Measurements from ENCODE around the gene SFRP2. TPM values are rescaled to one million over a fixed set of nuclear protein-coding genes. Genes with fewer than 3 reads are reported as not detected.

SFRP2 gene
- total and polyA plus RNA-seq, 10 of the 15 experiments (the other 5 are each of a cell fraction or from before 2014, with no cell fraction given), result 0.11 to 0.33 (median 0.16) TPM; not detected in 7

DNA sequence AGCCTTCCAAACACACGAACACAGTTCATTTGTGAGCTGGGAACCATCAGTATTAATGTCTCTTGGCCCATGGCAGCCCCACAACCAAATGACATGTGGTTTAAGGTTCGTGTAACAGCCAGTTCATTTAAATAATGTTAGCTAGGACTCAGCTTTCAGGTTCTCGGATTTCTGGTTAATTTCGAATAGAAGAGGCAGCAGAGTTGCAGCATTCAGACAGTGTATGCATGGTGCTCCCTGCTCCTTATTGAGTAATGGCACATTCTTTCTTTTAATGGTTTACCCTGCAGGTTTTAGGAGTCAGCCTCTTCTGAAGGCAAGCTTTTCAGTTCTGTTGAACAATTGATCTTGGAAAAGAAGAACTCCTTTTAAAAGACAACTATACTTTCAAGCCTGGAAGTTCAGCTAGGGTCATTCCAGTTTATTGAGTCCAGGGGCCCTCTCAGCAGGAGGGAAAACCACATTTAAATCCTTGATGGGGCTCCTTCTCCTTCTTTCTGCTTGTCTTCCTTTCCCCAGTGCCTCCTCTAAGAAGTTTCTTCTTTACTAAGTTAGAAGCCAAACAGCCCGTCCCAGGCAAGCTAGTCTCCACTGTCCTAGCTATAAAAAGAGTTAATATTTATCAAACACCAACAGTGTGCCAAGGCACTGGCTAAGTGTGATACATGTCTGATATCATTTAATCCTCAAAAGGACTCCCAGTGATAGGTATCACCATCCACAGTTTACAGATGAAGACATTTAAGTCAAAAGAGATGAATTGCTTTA is 24.1 kb downstream of the SFRP2 start:
- FAIRE-seq, result no peak
- no peak for DNase-seq (ENCODE audit: low read depth, low spot score)
- TF ChIP-seq CHD1 (IDR thresholded peaks at IDR 0.05; ENCODE audit: low read depth, low read length), result no peak
- TF ChIP-seq RAD51 (IDR thresholded peaks at IDR 0.05), result no peak

GRCh38 chr4:153763404-153763803 is 25.5 kb downstream of the SFRP2 start:
- Histone ChIP-seq H3K9ac (ENCODE audit: control insufficient read depth, insufficient read depth, low read length) (no peak overlapping the region), H3K9me3 (replicated peaks; ENCODE audit: control insufficient read depth, insufficient read depth, low read length) (no peaks in the 10 kb centered on the region), H3K36me3 (ENCODE audit: control insufficient read depth in 2 of 2, insufficient read depth in 2 of 2, low read length in 1 of 2) (no peaks in the 10 kb centered on the region), H3K27ac (ENCODE audit: control insufficient read depth, insufficient read depth) (no peak overlapping the region), H3K4me1 (ENCODE audit: control insufficient read depth, insufficient read depth, low read length) (no peaks in the 10 kb centered on the region), H4K20me1 (ENCODE audit: control insufficient read depth, insufficient read depth) (no peaks in the 10 kb centered on the region), H3K79me2 (ENCODE audit: control insufficient read depth, insufficient read depth, low read length) (no peaks in the 10 kb centered on the region), H3K27me3 (replicated peaks in 1 of 2; ENCODE audit: control insufficient read depth in 2 of 2, insufficient read depth in 2 of 2, low read length in 1 of 2) (peaks cover 0 to 4% of the 10 kb centered on the region in 2 experiments; a peak in 3 of 4 replicates), H2AFZ (ENCODE audit: control insufficient read depth, low read depth, low read length) (no peak overlapping the region), H3K4me2 (ENCODE audit: control insufficient read depth, insufficient read depth) (no peak overlapping the region), H3K4me3 (no peak overlapping the region)
- CTCF ChIA-PET, result interaction anchor here (1.1 kb wide), 1 partner anchor 20 kb away, joined by 3 read pairs; no protein-coding TSS in a partner anchor
- no TSS peak for BruUV-seq (replicated peaks)
- RAD21 ChIA-PET (ENCODE audit: unreplicated experiment), result no interaction called here
- TF ChIP-seq CTCF (IDR thresholded peaks at IDR 0.05 in 2 of 3, conservative IDR thresholded peaks at IDR 0.05 in 1 of 3; ENCODE audit: control insufficient read depth in 2 of 3, extremely low read depth in 1 of 3, insufficient read depth in 1 of 3, low read depth in 3 of 3, low read length in 3 of 3), result peak in 2 of 3 experiments; percentile 15 to 20; a peak in 2 of 6 replicates
- TF ChIP-seq RAD21 (IDR thresholded peaks at IDR 0.05; ENCODE audit: insufficient read depth, low read depth, low read length), result 0 out of 2 replicates have a peak, but pooled peaks have one; percentile 10
- TF ChIP-seq NRF1 (conservative IDR thresholded peaks at IDR 0.05; ENCODE audit: low read depth, low read length), result no peak
- in situ Hi-C loops (cut with MboI) (no loop called here), intact Hi-C loops (cut with micrococcal nuclease; ENCODE audit: unreplicated experiment) (no loop called here)
- SMC1A ChIA-PET (ENCODE audit: uncharacterized antibody, unreplicated experiment), result no interaction called here
- 95% methylated on average over 1 of the region's 1 CpG for WGBS (ENCODE audit: insufficient coverage, insufficient replicate concordance, low lambda C conversion rate, missing lambda C conversion rate)
- ATAC-seq (no peak), FAIRE-seq (no peak), DNase-seq (ENCODE audit: low read depth, low spot score) (no peak)
- POLR2A ChIA-PET, result no interaction called here

More for the DNA sequence above, 24.1 kb downstream of the SFRP2 start:
- POLR2A ChIA-PET, result interaction anchor here (0.6 kb wide), 1 partner anchor 198 kb away, joined by 3 read pairs; no protein-coding TSS in a partner anchor
- H3K4me1 ChIP-seq (ENCODE audit: control insufficient read depth, insufficient read depth, low read length), result no peaks in the 10 kb centered on the region
- in situ Hi-C loops (cut with MboI) (no loop called here), intact Hi-C loops (cut with micrococcal nuclease; ENCODE audit: unreplicated experiment) (no loop called here)
- 2% methylated on average over 5 of the region's 5 CpGs for WGBS (ENCODE audit: insufficient coverage, insufficient replicate concordance, low lambda C conversion rate, missing lambda C conversion rate)
- no peaks in the 10 kb centered on the region for H3K9me3 ChIP-seq (replicated peaks; ENCODE audit: control insufficient read depth, insufficient read depth, low read length)
- no peak overlapping the region for H3K27ac ChIP-seq (ENCODE audit: control insufficient read depth, insufficient read depth)
- H3K4me2 ChIP-seq (ENCODE audit: control insufficient read depth, insufficient read depth), result no peak overlapping the region
- H3K27me3 ChIP-seq (replicated peaks in 1 of 2; ENCODE audit: control insufficient read depth in 2 of 2, insufficient read depth in 2 of 2, low read length in 1 of 2), result peaks cover 0 to 2% of the 10 kb centered on the region in 2 experiments; a peak in 2 of 4 replicates
- SMC1A ChIA-PET (ENCODE audit: uncharacterized antibody, unreplicated experiment), result interaction anchor here (0.7 to 1.2 kb wide), 2 partner anchors 12 to 15 kb away, joined by 3 to 7 read pairs; no protein-coding TSS in a partner anchor
- no peaks in the 10 kb centered on the region for H3K36me3 ChIP-seq (ENCODE audit: control insufficient read depth in 2 of 2, insufficient read depth in 2 of 2, low read length in 1 of 2)
- H4K20me1 ChIP-seq (ENCODE audit: control insufficient read depth, insufficient read depth), result no peaks in the 10 kb centered on the region
- H3K79me2 ChIP-seq (ENCODE audit: control insufficient read depth, insufficient read depth, low read length), result no peaks in the 10 kb centered on the region
- RAD21 ChIA-PET (ENCODE audit: unreplicated experiment), result no interaction called here
- no peak overlapping the region for H2AFZ ChIP-seq (ENCODE audit: control insufficient read depth, low read depth, low read length)
- H3K4me3 ChIP-seq, result no peak overlapping the region
- CTCF ChIA-PET, result interaction anchor here (1.0 to 1.4 kb wide), 4 partner anchors 13 to 605 kb away, joined by 3 to 4 read pairs (median 4); no protein-coding TSS in a partner anchor
- ATAC-seq, result no peak
- no peak overlapping the region for H3K9ac ChIP-seq (ENCODE audit: control insufficient read depth, insufficient read depth, low read length)
- BruUV-seq (replicated peaks), result no TSS peak
